ENCODE measurements around the gene CLEC3B. TPM values are rescaled to one million over a fixed set of nuclear protein-coding genes. Genes with fewer than 3 reads are reported as not detected.

The CLEC3B gene
- total and polyA plus RNA-seq, 9 donors, result 2.9 to 63.5 (median 12.2) TPM

GRCh38 chr3:45017821-45018220, 8.3 kb upstream of the CLEC3B start:
- Histone ChIP-seq H3K9me3 (no peaks in the 10 kb centered on the region), H3K27me3 (no peaks in the 10 kb centered on the region), H3K27ac (peak overlapping the region in 1 of 2 donors; percentile 26), H3K4me3 (no peak overlapping the region), H3K4me1 (ENCODE audit: insufficient read depth) (peaks cover 24% of the 10 kb centered on the region), H3K36me3 (no peaks in the 10 kb centered on the region)
- 9 to 26% (median 14%) methylated on average over 5 of the region's 5 CpGs for WGBS, 3 donors
- TF ChIP-seq EP300 (IDR thresholded peaks at IDR 0.05) (no peak), POLR2A (IDR thresholded peaks at IDR 0.05) (no peak)
- TF ChIP-seq, protein P1, sequence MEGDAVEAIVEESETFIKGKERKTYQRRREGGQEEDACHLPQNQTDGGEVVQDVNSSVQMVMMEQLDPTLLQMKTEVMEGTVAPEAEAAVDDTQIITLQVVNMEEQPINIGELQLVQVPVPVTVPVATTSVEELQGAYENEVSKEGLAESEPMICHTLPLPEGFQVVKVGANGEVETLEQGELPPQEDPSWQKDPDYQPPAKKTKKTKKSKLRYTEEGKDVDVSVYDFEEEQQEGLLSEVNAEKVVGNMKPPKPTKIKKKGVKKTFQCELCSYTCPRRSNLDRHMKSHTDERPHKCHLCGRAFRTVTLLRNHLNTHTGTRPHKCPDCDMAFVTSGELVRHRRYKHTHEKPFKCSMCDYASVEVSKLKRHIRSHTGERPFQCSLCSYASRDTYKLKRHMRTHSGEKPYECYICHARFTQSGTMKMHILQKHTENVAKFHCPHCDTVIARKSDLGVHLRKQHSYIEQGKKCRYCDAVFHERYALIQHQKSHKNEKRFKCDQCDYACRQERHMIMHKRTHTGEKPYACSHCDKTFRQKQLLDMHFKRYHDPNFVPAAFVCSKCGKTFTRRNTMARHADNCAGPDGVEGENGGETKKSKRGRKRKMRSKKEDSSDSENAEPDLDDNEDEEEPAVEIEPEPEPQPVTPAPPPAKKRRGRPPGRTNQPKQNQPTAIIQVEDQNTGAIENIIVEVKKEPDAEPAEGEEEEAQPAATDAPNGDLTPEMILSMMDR (IDR thresholded peaks at IDR 0.05), result no peak
- intact Hi-C loops (cut with DNase I), result no loop called here
- DNase-seq, result peak in 4 of 5 donors; percentile 30 to 60 (median 37)

- WGBS, 3 donors, result 72 to 88% (median 88%) methylated on average over 8 of the region's 8 CpGs
- Histone ChIP-seq H3K27ac (no peak overlapping the region), H3K4me3 (no peak overlapping the region), H3K27me3 (no peaks in the 10 kb centered on the region), H3K36me3 (no peaks in the 10 kb centered on the region), H3K9me3 (no peaks in the 10 kb centered on the region), H3K4me1 (ENCODE audit: insufficient read depth) (peaks cover 27% of the 10 kb centered on the region)
- intact Hi-C loops (cut with DNase I), result no loop called here
- DNase-seq, result no peak
- TF ChIP-seq EP300 (IDR thresholded peaks at IDR 0.05), result no peak
- TF ChIP-seq, protein P1 (IDR thresholded peaks at IDR 0.05), result no peak
- TF ChIP-seq POLR2A (IDR thresholded peaks at IDR 0.05), result no peak
These were observed 5.6 kb upstream of the CLEC3B start for GRCh38 chr3:45020534-45020933.

- no peaks in the 10 kb centered on the region for H3K36me3 ChIP-seq
- H3K4me3 ChIP-seq, result no peak overlapping the region
- intact Hi-C loops (cut with DNase I), result no loop called here
- no peak overlapping the region for H3K27ac ChIP-seq
- H3K4me1 ChIP-seq (ENCODE audit: insufficient read depth), result peaks cover 32% of the 10 kb centered on the region
- no peaks in the 10 kb centered on the region for H3K9me3 ChIP-seq
- peak in 4 of 5 donors; percentile 29 to 62 (median 51) for DNase-seq
- WGBS, 3 donors, result 46 to 50% (median 47%) methylated on average over 12 of the region's 12 CpGs
- TF ChIP-seq EP300 (IDR thresholded peaks at IDR 0.05) (no peak), POLR2A (IDR thresholded peaks at IDR 0.05) (no peak)
- TF ChIP-seq, protein P1 (IDR thresholded peaks at IDR 0.05), result no peak
- no peaks in the 10 kb centered on the region for H3K27me3 ChIP-seq
These were observed 4.4 kb upstream of the CLEC3B start for GRCh38 chr3:45021524-45022297.

GRCh38 chr3:45023675-45024074, 2.4 kb upstream of the CLEC3B start:
- intact Hi-C loops (cut with DNase I), result no loop called here
- peaks cover 25% of the 10 kb centered on the region for H3K4me1 ChIP-seq (ENCODE audit: insufficient read depth)
- H3K36me3 ChIP-seq, result no peaks in the 10 kb centered on the region
- no peak for TF ChIP-seq POLR2A (IDR thresholded peaks at IDR 0.05)
- TF ChIP-seq, protein P1 (IDR thresholded peaks at IDR 0.05), result no peak
- TF ChIP-seq EP300 (IDR thresholded peaks at IDR 0.05), result no peak
- no peak overlapping the region for H3K4me3 ChIP-seq
- WGBS, 3 donors, result 79 to 82% (median 80%) methylated on average over 3 of the region's 3 CpGs
- H3K27ac ChIP-seq, result no peak overlapping the region
- DNase-seq, result no peak
- H3K27me3 ChIP-seq, result no peaks in the 10 kb centered on the region
- H3K9me3 ChIP-seq, result no peaks in the 10 kb centered on the region

Measured in ovary (tissue), 9 donors.